Esophagus muscularis mucosa (tissue), 4 donors: ENCODE data around the gene PDLIM5.

Source experiments
- CTCF ChIP-seq, 3 experiments: fragments of 200-600 bp in 2 of 3; fragments of 450-650 bp in 1 of 3; sonication (generic) in 2 of 3; IDR thresholded peaks; one replicate each; pipeline ENCODE4 v1.5.1; 2017 to 2019; ENCODE audit warnings: antibody characterized with exemption in 3 of 3, mild to moderate bottlenecking in 2 of 3, moderate library complexity in 1 of 3
- EP300 ChIP-seq: sonication (generic); formaldehyde crosslinking; IDR thresholded peaks from one replicate; pipeline ENCODE4 v1.6.1; 2017; ENCODE audit warnings: antibody characterized with exemption
- POLR2A ChIP-seq: fragments of 450-650 bp; IDR thresholded peaks from one replicate; pipeline ENCODE4 v1.6.1; 2017; ENCODE audit warnings: antibody characterized with exemption, moderate library complexity, mild to moderate bottlenecking, low read depth
- POLR2AphosphoS5 ChIP-seq, 2 donors: sonication (generic); formaldehyde crosslinking; IDR thresholded peaks; one replicate each; pipeline ENCODE4 v1.6.1; 2017; ENCODE audit warnings: antibody characterized with exemption in 2 of 2

DNA sequence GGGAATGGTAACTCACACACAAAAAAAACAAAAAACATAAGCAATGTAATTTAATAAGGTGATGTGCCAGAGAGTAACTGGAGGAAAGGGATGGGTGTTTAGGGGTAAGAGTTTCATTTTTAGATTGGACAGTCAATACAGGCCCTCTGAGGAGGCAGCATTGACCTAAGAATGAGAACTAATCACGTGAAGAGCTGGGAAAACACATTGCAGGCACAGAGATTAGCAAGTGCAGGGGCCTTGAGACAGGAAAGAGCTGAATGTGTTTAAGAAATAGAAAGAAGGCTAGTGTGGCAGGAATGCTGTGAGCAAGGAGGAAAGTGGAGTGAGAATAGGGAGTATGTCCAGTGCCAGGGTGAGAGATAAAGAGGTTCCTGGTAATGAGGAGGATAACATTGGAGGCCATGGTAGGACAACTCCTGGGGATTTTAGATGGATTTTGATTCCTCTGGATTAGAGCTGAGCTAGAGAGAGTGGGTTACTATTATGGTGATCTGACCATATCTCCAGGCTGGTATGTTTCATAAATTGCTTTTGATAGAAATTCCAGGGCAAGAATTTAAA, 17.6 kb downstream of the PDLIM5 start:
- TF ChIP-seq CTCF (IDR thresholded peaks at IDR 0.05) (no peak), EP300 (no peak), POLR2A (no peak), POLR2AphosphoS5 (IDR thresholded peaks at IDR 0.05) (no peak)
